CD4-positive, alpha-beta T cell treated with Interleukin-6 for 4 hours (primary cell): ENCODE data around the gene TRIM23.
"Not testable (repeated sequence)": the region's sequence is repeated elsewhere in the genome, so short reads cannot be mapped to it uniquely, and the experiment has no call there.

ENCODE experiments used
- DNase-seq: peaks from one replicate; pipeline ENCODE4 v3.0.0-alpha.2; 2020; ENCODE audit warnings: mixed read lengths

Gene TRIM23

DNA sequence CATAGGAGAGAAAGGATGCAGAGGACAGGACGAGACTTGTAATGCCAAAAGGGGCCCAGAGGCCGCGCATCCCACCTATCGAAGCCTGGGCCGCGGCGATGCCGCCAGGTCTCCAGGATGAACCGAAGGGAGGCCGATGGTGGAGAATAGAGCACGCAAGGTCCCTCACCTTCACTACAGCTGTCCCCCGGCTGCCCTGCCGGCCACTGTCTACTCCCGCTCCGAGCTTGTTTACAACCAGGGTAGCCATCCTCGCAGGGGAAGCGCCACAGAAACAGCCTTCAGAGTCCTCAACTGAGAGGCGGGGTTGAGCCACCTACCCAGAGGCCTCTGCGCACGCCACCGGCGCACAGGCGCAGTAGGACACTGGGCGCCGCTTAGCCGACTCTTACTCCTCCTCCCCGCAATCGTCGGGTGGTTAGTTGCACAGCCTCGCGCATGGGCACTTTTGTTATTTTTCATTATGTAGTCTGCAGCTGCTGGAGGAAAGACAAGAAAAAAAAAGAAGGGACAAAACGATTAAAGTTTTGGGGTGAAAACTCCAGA is at the start of gene TRIM23:
TRIM23 (minus strand) TSS at position 309 of the 546 bp plus-strand sequence; CDS start at position 250, 59 bp downstream.
- peak; percentile 90 for DNase-seq

GRCh38 chr5:65672796-65673195 is 48.7 kb upstream of the TRIM23 start:
- DNase-seq = no peak

- DNase-seq = no peak
These were observed 44.6 kb upstream of the TRIM23 start for GRCh38 chr5:65668696-65669095.

- DNase-seq = no peak
These were observed 39.8 kb upstream of the TRIM23 start for GRCh38 chr5:65663804-65664521.

DNA sequence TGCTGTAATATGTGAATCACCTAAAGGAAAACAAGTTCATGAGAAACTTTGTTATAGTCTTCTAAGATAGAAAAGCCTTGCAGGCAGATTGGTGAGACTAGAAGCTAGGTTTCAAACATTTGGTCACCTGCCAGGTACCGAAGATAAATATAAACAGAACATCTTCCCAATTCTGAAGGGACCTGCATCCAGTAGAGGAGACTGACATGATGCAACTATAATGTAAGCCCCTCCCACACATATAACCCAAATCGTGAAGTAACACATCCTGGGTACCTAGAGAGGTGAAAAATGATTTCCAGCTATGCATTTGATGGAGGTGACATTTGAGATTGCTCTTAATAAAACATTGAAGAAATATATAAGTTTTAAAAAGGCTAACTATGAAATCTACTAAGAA is 30.6 kb upstream of the TRIM23 start:
- DNase-seq = no peak

DNA sequence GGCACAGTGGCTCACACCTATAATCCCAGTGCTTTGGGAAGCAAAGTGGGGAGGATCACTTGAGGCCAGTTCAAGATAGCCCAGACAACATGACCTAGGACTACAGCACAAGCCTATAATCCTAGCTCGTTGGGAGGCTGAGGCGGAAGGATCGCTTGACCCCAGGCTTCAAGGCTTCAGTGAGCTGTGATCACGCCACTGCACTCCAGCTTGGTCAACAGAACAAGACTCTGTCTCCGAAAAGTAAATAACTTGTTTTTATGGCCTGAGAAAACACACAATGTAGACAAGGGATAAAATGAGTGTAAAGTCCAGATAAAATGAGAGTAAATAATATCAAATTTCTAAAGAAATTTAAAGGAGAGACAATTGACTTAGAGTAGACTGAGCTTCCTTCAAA is 27.0 kb upstream of the TRIM23 start:
- no peak for DNase-seq

DNA sequence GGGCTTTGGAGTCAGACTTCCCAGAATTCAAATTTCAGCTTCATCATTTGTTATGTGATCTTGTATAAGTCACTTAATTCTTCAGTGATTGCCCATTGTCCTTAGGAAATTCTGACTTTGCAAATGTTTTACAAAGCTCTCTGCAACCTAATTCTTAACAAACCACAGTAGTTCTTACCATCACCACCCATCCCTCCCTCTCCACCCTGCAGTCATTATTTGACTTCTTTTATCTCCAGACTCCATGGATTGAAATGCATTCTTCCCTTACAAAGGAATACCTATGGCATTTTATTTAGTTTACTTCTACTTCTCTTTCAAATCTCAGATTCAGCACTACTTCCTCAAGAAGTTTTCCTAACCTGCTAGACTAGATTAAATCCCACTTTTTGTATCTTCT is 23.8 kb upstream of the TRIM23 start:
- DNase-seq = no peak

DNA sequence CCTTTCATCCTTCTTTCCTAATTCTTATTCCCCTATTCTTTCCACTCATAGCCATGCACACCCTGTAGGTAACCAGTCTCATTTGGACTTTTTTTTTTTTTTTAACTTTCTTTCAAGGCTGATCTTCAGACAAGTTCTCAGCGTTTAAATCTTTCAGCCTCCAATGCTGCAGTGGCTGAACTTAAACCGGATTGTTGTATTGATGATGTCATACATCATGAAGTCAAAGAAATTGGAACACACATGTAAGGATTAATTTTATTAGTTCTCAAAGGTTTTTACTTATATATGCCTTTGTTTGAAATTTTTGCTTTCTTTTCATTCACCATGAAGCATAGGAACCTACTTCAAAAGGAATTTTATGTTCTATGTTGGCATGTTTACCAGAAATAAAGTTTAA is 22.8 kb upstream of the TRIM23 start:
- no peak for DNase-seq

GRCh38 chr5:65640240-65640639 is 16.1 kb upstream of the TRIM23 start:
- no peak for DNase-seq

GRCh38 chr5:65630981-65631380 is 6.8 kb upstream of the TRIM23 start:
- DNase-seq = no peak

GRCh38 chr5:65625743-65626142 is 1.6 kb upstream of the TRIM23 start:
- no peak for DNase-seq

DNA sequence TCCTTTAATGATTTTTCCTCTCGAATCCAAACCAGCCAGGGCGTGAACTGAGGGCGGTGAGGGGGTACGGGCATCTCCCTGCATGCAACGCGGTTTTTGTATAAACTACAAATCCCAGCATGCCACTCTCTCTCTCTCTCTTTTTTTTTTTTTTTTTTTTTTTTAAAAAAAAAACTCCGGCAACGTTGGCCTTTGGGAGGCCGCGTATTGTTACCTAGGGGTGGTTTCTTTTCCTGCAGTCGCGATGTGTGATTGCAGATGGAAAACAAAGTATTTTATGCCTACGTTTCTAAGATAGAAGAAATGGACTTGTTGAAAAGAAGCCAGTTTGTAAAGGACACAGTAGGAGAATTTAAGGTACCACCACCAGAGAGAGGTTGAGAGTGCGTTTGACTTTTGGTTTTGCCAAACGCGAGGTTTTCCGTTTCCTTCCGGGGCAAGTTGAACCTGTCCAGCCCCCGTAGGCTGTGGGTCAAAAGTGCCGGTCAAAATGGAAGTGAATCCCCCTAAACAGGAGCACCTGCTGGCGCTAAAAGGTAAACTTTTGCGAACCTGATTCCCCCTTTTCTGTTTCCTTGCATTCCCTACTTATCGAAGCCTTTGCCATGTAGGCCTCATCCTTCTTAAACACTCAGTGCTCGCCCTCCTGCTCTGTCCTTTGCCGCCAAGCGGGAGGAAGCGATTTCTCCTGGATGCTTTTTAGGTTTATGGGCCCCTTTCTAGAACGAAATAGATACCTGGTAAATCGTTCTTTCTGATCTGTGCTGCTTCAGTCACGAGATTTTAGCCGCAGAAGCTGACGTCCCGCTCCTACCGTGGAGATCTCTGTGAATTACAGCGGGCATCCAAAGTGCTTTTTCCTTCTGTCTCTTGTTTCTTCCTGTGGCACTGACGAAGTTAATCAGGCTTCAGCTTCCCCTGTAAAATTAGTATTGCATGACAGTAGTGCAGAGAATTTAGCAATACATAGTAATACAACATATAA is 730 bp upstream of the TRIM23 start, which contains the start of the genes SHLD3 and TRAPPC13:
SHLD3 (plus strand) TSS at position 457 of the 985 bp plus-strand sequence. CDS start 4,561 bp downstream, outside the sequence.
TRAPPC13 (plus strand) TSS at position 457 of the 985 bp plus-strand sequence; CDS start at position 491, 34 bp downstream.
- peak; percentile 81 for DNase-seq

DNA sequence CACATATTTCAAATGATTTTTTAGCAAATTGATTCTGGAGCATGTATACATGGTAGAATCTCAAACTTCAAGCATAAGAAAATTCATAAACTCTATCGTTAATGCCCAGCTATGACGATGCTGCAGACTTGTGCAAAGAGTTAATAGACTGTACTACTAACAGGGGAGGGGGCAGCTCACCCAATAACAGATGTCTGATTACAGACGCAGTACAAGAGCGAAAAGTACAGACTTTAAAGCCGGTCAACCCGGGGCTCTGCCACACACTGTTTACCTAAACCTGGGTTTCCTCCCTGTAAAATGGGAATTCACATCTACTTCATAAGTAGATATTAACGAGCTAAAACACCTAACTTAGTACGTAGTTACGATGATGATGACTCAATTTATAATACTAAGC is 651 bp downstream of the TRIM23 start:
- no peak for DNase-seq

DNA sequence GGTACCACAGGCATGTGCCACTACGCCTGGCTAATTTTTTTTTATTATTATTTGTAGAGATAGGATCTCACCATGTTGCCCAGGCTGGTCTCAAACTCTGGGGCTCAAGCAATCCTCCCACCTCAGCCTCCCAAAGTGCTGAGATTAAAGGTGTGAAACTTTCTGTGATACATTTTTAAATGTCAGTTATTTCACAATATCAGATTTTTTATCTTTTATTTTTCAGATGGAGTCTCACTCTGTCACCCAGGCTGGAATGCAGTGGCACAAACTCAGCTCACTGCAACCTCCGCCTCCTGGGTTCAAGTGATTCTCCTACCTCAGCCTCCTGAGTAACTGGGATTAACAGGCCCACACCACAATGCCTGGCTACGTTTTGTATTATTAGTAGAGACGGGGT is 2.2 kb downstream of the TRIM23 start:
- not testable (repeated sequence) for DNase-seq

DNA sequence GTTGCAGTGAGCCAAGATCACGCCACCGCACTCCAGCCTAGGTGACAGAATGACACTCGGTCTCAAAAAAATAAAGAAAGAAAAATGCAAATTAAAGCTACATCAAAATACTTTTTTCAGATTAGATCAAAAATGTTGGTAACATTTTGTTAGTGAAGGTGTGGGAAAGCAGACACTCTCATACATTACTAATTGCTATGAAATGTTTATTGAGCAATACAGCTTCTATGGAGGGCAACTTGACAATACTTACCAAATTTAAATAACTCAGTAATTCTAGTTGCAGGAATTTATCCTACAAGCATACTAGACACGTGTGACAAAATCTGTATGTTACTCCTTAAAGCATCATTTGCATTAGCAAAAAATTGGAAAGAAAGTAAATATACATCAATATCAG is 4.1 kb downstream of the TRIM23 start:
- no peak for DNase-seq

- DNase-seq = no peak
These were observed 11.7 kb downstream of the TRIM23 start for GRCh38 chr5:65612298-65612907.

- no peak for DNase-seq
These were observed 12.6 kb downstream of the TRIM23 start for GRCh38 chr5:65611524-65611923.

- not testable (repeated sequence) for DNase-seq
These were observed 22.4 kb downstream of the TRIM23 start for GRCh38 chr5:65601761-65602160.

DNA sequence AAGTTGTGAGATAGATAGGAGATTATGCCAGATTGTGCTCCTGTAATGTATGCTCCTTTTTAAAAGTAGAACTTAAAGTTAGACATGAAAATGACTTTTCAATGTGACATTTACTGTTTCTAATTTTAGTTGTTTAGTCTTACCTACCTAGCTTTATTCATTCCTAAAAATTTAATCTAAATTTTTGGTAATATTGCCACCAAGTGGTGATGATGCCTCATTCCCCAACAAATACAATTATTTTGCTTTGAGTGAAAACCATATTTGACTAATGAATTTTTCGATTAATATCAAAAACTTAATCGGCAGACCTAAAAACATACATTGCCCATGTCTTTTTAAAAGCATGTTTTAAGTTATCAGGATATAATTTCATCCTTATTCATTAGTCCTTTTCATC is 35.4 kb downstream of the TRIM23 start:
- no peak for DNase-seq

- DNase-seq = no peak
These were observed 47.0 kb downstream of the TRIM23 start for GRCh38 chr5:65577141-65577540.

DNA sequence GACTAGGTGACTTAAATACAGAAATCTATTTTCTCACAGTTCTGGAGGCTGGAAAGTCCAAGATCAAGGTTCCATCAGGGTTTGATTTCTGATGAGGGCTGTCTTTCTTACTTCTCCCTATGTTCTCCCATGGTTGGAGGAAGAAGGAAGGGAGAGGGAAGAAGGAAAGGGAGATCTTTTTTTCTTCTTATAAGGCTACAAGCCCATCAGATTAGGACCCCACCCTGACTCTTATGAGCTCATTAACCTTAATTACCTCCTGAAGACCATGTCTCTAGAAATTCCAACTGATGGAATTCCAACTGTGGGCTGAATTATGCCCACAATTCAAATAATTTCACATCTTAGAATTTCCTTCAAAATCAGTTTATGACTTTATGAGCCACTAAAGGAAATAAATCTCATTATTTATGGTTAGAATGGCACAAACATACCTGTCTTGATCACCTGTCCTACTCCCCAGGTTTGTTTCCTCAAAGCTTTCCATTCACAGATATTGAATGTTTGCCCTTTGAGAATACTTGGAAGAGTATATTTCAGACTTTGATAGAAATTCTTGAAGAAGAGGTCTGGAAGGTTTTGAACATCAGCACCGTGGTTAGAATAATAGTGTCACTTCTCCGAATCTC is 53.4 kb downstream of the TRIM23 start:
- no peak for DNase-seq

- no peak for DNase-seq
These were observed 57.6 kb downstream of the TRIM23 start for GRCh38 chr5:65566505-65566904.
